ENCODE measurements around the gene COL12A1. TPM values are rescaled to one million over a fixed set of nuclear protein-coding genes. Genes with fewer than 3 reads are reported as not detected.

Gene COL12A1
- total RNA-seq, 1 experiment from 2014 or later: 0.96 TPM

GRCh38 chr6:75109022-75109421, 96.8 kb downstream of the COL12A1 start:
- H3K79me2 ChIP-seq (ENCODE audit: insufficient read depth, low read length): no peaks in the 10 kb centered on the region
- H3K4me1 ChIP-seq (ENCODE audit: insufficient read depth, low read length): no peaks in the 10 kb centered on the region
- no peaks in the 10 kb centered on the region for H3K27me3 ChIP-seq (ENCODE audit: insufficient read depth, low read length)
- Mint-ChIP-seq H3K36me3 (ENCODE audit: insufficient read depth in 1 of 3, low read depth in 3 of 3) (no peaks in the 10 kb centered on the region), H3K27ac (no peak overlapping the region), H3K9me3 (no peaks in the 10 kb centered on the region), H3K4me1 (no peaks in the 10 kb centered on the region), H3K27me3 (ENCODE audit: low read depth) (no peaks in the 10 kb centered on the region), H3K4me3 (no peak overlapping the region)
- H2BK12ac ChIP-seq (ENCODE audit: insufficient read length, low read depth, low read length): no peak overlapping the region
- no peak overlapping the region for H2BK20ac ChIP-seq (ENCODE audit: low read depth, low read length, poor library complexity, severe bottlenecking)
- no peak overlapping the region for H3T11ph ChIP-seq (ENCODE audit: low read length)
- H3K4me2 ChIP-seq (ENCODE audit: insufficient read depth, insufficient read length, low read length): no peak overlapping the region
- no peak overlapping the region for H3K56ac ChIP-seq (ENCODE audit: insufficient read length, low read depth, low read length)
- H3K9me3 ChIP-seq (ENCODE audit: control insufficient read depth, low read depth, low read length): no peaks in the 10 kb centered on the region
- H2AFZ ChIP-seq (ENCODE audit: low read length): no peak overlapping the region
- no peak overlapping the region for H2AK5ac ChIP-seq (ENCODE audit: insufficient read length, low read length)
- H4K91ac ChIP-seq (ENCODE audit: insufficient read length, low read depth, low read length): no peak overlapping the region
- no peak overlapping the region for H3K23ac ChIP-seq (ENCODE audit: insufficient read length, low read depth, low read length)
- H3K18ac ChIP-seq (ENCODE audit: insufficient read length, low read depth, low read length): no peak overlapping the region
- no peak overlapping the region for H3K9ac ChIP-seq (ENCODE audit: extremely low read depth, insufficient read length, low read length)
- DNase-seq: no peak
- no peak overlapping the region for H2BK5ac ChIP-seq (ENCODE audit: insufficient read length, low read length)
- no peak overlapping the region for H4K5ac ChIP-seq (ENCODE audit: insufficient read length, low read depth, low read length)
- TF ChIP-seq, protein P1, sequence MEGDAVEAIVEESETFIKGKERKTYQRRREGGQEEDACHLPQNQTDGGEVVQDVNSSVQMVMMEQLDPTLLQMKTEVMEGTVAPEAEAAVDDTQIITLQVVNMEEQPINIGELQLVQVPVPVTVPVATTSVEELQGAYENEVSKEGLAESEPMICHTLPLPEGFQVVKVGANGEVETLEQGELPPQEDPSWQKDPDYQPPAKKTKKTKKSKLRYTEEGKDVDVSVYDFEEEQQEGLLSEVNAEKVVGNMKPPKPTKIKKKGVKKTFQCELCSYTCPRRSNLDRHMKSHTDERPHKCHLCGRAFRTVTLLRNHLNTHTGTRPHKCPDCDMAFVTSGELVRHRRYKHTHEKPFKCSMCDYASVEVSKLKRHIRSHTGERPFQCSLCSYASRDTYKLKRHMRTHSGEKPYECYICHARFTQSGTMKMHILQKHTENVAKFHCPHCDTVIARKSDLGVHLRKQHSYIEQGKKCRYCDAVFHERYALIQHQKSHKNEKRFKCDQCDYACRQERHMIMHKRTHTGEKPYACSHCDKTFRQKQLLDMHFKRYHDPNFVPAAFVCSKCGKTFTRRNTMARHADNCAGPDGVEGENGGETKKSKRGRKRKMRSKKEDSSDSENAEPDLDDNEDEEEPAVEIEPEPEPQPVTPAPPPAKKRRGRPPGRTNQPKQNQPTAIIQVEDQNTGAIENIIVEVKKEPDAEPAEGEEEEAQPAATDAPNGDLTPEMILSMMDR (conservative IDR thresholded peaks at IDR 0.05): no peak
- H4K20me1 ChIP-seq (ENCODE audit: control insufficient read depth, insufficient read depth, insufficient read length): no peaks in the 10 kb centered on the region
- H3K79me1 ChIP-seq (ENCODE audit: insufficient read depth, low read depth, low read length, poor library complexity, severe bottlenecking): no peaks in the 10 kb centered on the region
- H2BK120ac ChIP-seq (ENCODE audit: low read depth, low read length, poor library complexity, severe bottlenecking): no peak overlapping the region
- H3K27ac ChIP-seq (ENCODE audit: insufficient read length, low read depth, low read length): no peak overlapping the region
- H2BK15ac ChIP-seq (ENCODE audit: low read depth, low read length): no peak overlapping the region
- no peaks in the 10 kb centered on the region for H3K23me2 ChIP-seq (ENCODE audit: insufficient read length, low read depth, low read length, poor library complexity, severe bottlenecking)
- no peak overlapping the region for H3K14ac ChIP-seq (ENCODE audit: insufficient read depth, low read length)
- no peak overlapping the region for H3K4ac ChIP-seq (ENCODE audit: low read depth, low read length)
- H4K8ac ChIP-seq (replicated peaks; ENCODE audit: insufficient read length, low read depth, low read length): no peak overlapping the region

Measured in H9 (cell line).